Tibial nerve (tissue), 4 donors: ENCODE data around the gene TPPP2. TPM values are rescaled to one million over a fixed set of nuclear protein-coding genes. Genes with fewer than 3 reads are reported as not detected.

Source experiments
- DNase-seq, 2 donors: peaks; one replicate each; pipeline ENCODE4 v3.0.0-alpha.2; 2019; ENCODE audit warnings: low spot score in 2 of 2
- H3K27ac ChIP-seq, 4 donors: fragments of 200-600 bp; sonication (generic) in 3 of 4; one replicate each; pipeline ENCODE4 v1.5.1; 2017 to 2019; ENCODE audit warnings: mild to moderate bottlenecking in 1 of 4
- H3K27me3 ChIP-seq, 2 donors: fragments of 200-600 bp; sonication (generic) in 1 of 2; one replicate each; pipeline versions ENCODE4 v1.5.1 to v1.6.0; 2017 to 2019
- H3K36me3 ChIP-seq, 3 donors: fragments of 200-600 bp; sonication (generic); one replicate each; pipeline ENCODE4 v1.5.1; 2018 to 2019
- H3K4me1 ChIP-seq, 4 donors: fragments of 200-600 bp; sonication (generic) in 3 of 4; one replicate each; pipeline ENCODE4 v1.5.1; 2017 to 2019
- H3K4me3 ChIP-seq, 4 donors: fragments of 200-600 bp; sonication (generic) in 3 of 4; one replicate each; pipeline ENCODE4 v1.5.1; 2017 to 2019; ENCODE audit warnings: mild to moderate bottlenecking in 1 of 4, moderate library complexity in 1 of 4
- H3K9me3 ChIP-seq, 4 donors: fragments of 200-600 bp; sonication (generic) in 3 of 4; one replicate each; pipeline ENCODE4 v1.5.1; 2017 to 2019
- CTCF ChIP-seq, 5 experiments: fragments of 200-600 bp in 3 of 5; fragments of 450-650 bp in 2 of 5; sonication (generic) in 3 of 5; IDR thresholded peaks; one replicate each; pipeline ENCODE4 v1.5.1; 2016 to 2019; ENCODE audit warnings: antibody characterized with exemption in 5 of 5, mild to moderate bottlenecking in 3 of 5, moderate library complexity in 2 of 5
- EP300 ChIP-seq, 2 donors: sonication (generic); formaldehyde crosslinking; IDR thresholded peaks; one replicate each; pipeline ENCODE4 v1.6.1; 2017; ENCODE audit warnings: antibody characterized with exemption in 2 of 2, mild to moderate bottlenecking in 1 of 2
- POLR2A ChIP-seq, 2 donors: fragments of 450-650 bp; IDR thresholded peaks; one replicate each; pipeline ENCODE4 v1.6.1; 2017; ENCODE audit warnings: antibody characterized with exemption in 2 of 2, mild to moderate bottlenecking in 2 of 2, moderate library complexity in 2 of 2
- WGBS, 2 donors: methylation state at CpG; one replicate each; pipeline ENCODE4 v1.1.5; 2018; 5-methylcytosine and 5-hydroxymethylcytosine counted together
- total RNA-seq, 4 donors: library from RNA; depleted of rRNA; stranded (reverse); fragments of >200 nt; gene quantifications; one replicate each; pipeline ENCODE4 v1.1.0, GENCODE V29; 2016

TPPP2 gene
- total RNA-seq, 4 donors from 2014 or later, result not detected

GRCh38 chr14:21055432-21056117 lies 25.6 kb downstream of the TPPP2 start:
- 51 to 58% methylated on average over 5 of the region's 5 CpGs for WGBS, 2 donors
- TF ChIP-seq EP300 (IDR thresholded peaks at IDR 0.05), result no peak
- no peak for TF ChIP-seq POLR2A (IDR thresholded peaks at IDR 0.05)
- TF ChIP-seq CTCF (IDR thresholded peaks at IDR 0.05), result no peak
- no peak overlapping the region for H3K4me3 ChIP-seq
- DNase-seq, result no peak
- no peaks in the 10 kb centered on the region for H3K27me3 ChIP-seq
- peaks cover 0 to 48% (median 4%) of the 10 kb centered on the region in 4 donors for H3K4me1 ChIP-seq
- no peaks in the 10 kb centered on the region for H3K9me3 ChIP-seq
- no peaks in the 10 kb centered on the region for H3K36me3 ChIP-seq
- peak overlapping the region in 1 of 4 donors; percentile 9 for H3K27ac ChIP-seq

GRCh38 chr14:21056520-21057163 lies 26.6 kb downstream of the TPPP2 start:
- H3K4me3 ChIP-seq, result no peak overlapping the region
- no peaks in the 10 kb centered on the region for H3K36me3 ChIP-seq
- H3K9me3 ChIP-seq, result no peaks in the 10 kb centered on the region
- 64 to 70% methylated on average over 10 of the region's 10 CpGs for WGBS, 2 donors
- no peaks in the 10 kb centered on the region for H3K27me3 ChIP-seq
- no peak overlapping the region for H3K27ac ChIP-seq
- TF ChIP-seq EP300 (IDR thresholded peaks at IDR 0.05), result no peak
- TF ChIP-seq CTCF (IDR thresholded peaks at IDR 0.05), result no peak
- no peak for TF ChIP-seq POLR2A (IDR thresholded peaks at IDR 0.05)
- DNase-seq, result peak; percentile 54 to 66
- peaks cover 0 to 56% (median 4%) of the 10 kb centered on the region in 4 donors for H3K4me1 ChIP-seq

GRCh38 chr14:21057803-21058675 lies 28.0 kb downstream of the TPPP2 start, which contains the start of gene RNASE8:
Gene RNASE8, plus strand, starts transcription at chr14:21057822. Its CDS starts 71 bp downstream, at chr14:21057893.
- Histone ChIP-seq H3K4me1 (peaks cover 0 to 65% (median 4%) of the 10 kb centered on the region in 4 donors), H3K27ac (peak within 1 kb of the TSS in 2 of 4 donors; percentile 31 to 50), H3K36me3 (no peaks in the 10 kb centered on the region), H3K9me3 (no peaks in the 10 kb centered on the region), H3K4me3 (no peak within 1 kb of the TSS), H3K27me3 (no peaks in the 10 kb centered on the region)
- TF ChIP-seq EP300 (IDR thresholded peaks at IDR 0.05) (no peak), CTCF (IDR thresholded peaks at IDR 0.05) (peak in 1 of 5 experiments; percentile 34)
- 42 to 45% methylated on average over 7 to 8 of the region's 8 CpGs for WGBS, 2 donors
- DNase-seq, result no peak

- H3K27ac ChIP-seq, result peak overlapping the region in 2 of 4 donors; percentile 31 to 50
- no peak overlapping the region for H3K4me3 ChIP-seq
- TF ChIP-seq CTCF (IDR thresholded peaks at IDR 0.05) (no peak), POLR2A (IDR thresholded peaks at IDR 0.05) (no peak), EP300 (IDR thresholded peaks at IDR 0.05) (no peak)
- no peaks in the 10 kb centered on the region for H3K9me3 ChIP-seq
- H3K36me3 ChIP-seq, result no peaks in the 10 kb centered on the region
- peaks cover 0 to 74% (median 6%) of the 10 kb centered on the region in 4 donors for H3K4me1 ChIP-seq
- DNase-seq, result no peak
- WGBS, 2 donors, result 70 to 81% methylated on average over 5 of the region's 5 CpGs
- no peaks in the 10 kb centered on the region for H3K27me3 ChIP-seq
Observed at GRCh38 chr14:21058903-21059302, 28.9 kb downstream of the TPPP2 start.
